ENCODE measurements around the gene KIAA0930.
"Not testable (repeated sequence)": the region's sequence is repeated elsewhere in the genome, so short reads cannot be mapped to it uniquely, and the experiment has no call there.

The KIAA0930 gene

GRCh38 chr22:45199723-45200122 is 41.0 kb downstream of the KIAA0930 start:
- no peak for DNase-seq

DNA sequence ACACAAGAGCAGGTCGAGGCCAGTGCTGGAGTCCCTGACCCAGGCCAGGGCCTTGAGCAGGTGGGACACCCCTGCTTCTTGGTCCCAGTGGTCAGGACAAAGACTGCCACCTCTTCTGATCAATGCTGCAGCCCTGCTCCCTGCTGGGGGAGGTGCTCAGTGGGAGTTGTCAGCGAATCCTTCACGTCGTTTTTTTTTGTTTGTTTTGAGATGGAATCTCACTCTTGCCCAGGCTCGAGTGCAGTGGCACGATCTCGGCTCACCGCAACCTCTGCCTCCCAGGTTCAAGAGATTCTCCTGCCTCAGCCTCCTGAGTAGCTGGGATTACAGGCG is 42.3 kb downstream of the KIAA0930 start:
- no peak for DNase-seq

- no peak for DNase-seq
Measured at GRCh38 chr22:45197606-45198462, 42.9 kb downstream of the KIAA0930 start.

- no peak for DNase-seq
Measured at GRCh38 chr22:45196926-45197605, 43.6 kb downstream of the KIAA0930 start.

GRCh38 chr22:45196308-45196707 is 44.4 kb downstream of the KIAA0930 start:
- no peak for DNase-seq

- DNase-seq = no peak
Measured at GRCh38 chr22:45195616-45196015, 45.1 kb downstream of the KIAA0930 start.

DNA sequence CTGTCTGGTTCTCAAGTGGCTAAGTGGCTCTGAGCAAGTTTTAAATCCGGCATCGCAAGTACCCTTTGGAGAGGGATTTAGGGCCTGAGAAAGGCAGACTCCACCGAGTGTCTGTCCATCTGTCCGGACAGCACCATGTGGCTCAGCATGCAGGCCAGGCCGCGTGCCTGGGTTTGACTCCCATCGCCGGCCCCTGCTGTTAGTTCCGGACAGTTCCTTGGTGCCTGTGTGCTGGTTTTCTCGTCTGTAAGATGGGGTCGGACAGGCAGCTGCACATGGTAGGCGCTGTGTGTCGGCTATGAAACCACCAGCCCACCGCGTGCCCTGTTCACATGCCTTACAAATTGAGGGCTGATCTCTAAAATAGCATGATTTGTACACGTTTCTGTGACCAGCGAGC is 46.0 kb downstream of the KIAA0930 start:
- DNase-seq = no peak

- DNase-seq = no peak
Measured at GRCh38 chr22:45192701-45193187, 48.0 kb downstream of the KIAA0930 start.

DNA sequence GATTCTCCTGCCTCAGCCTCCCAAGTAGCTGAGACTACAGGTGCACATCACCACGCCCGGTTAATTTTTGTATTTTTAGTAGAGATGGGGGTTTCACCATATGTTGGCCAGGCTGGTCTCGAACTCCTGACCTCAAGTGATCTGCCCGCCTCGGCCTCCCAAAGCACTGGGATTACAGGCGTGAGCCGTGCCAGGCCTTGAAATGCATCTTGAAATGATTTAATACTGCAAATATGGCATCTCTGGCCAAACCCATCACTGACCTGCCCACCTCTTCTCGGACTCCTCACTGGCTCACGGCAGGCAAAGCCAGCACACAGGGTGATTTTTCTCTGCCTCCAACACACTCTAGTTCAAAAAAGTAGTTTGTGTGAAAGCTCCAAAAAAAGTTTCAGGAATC is 48.9 kb downstream of the KIAA0930 start:
- DNase-seq = not testable (repeated sequence)

DNA sequence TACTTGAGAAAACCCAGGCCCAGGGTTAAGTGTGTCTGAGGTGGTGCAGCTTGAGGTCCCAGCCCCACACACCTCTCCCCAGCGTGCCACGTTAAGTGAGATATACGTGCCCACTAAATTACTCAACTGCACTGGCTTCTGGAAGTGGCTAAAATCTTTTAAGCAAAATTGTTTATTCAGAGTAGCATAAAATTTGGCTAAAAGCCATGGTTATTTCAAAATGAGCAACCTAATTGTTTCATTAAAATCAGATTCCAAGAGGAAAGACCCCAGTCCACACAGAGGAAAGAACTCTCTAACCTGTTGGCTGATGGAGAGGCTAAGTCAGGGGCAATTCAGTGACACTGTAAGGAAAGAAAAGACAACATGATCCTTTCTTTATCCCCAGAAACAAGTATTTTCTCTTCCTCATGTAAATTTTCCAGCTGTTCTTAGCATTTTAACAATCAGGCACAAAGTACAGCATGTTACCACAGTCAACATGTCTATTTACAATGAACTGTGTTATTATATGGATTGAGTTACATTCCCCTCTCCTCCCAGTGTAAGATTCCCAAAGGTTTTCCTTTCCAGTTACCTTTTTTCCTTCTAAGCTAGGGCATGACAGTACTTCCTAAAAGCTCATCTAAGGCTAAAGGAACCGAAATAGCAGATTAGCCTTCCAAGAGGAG is 50.4 kb downstream of the KIAA0930 start:
- DNase-seq = no peak

DNA sequence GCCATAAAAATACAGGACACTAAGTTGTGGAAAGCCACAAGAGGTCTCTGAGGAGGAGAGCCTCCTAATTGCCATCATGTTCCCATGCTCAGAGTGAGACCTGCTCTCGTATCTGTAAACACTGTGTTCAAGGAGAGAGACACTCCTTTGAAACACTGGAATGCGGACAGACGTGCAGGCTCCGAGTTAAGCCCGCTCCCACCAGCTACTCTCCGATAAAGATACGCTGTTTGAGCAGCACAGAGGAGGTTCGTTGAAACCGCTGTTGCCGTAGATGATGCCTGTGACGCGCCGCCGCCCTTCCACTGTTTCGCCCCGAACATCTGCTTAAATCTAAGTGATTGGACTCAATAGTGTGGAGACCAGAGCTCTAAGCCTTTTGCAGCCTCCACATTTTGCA is 51.9 kb downstream of the KIAA0930 start:
- DNase-seq = no peak

- DNase-seq = no peak
Measured at GRCh38 chr22:45187891-45188290, 52.8 kb downstream of the KIAA0930 start.

- no peak for DNase-seq
Measured at GRCh38 chr22:45185718-45186514, 54.8 kb downstream of the KIAA0930 start.

GRCh38 chr22:45183974-45184373 is 56.7 kb downstream of the KIAA0930 start:
- DNase-seq = no peak

- no peak for DNase-seq
Measured at GRCh38 chr22:45181766-45182165, 58.9 kb downstream of the KIAA0930 start.

DNA sequence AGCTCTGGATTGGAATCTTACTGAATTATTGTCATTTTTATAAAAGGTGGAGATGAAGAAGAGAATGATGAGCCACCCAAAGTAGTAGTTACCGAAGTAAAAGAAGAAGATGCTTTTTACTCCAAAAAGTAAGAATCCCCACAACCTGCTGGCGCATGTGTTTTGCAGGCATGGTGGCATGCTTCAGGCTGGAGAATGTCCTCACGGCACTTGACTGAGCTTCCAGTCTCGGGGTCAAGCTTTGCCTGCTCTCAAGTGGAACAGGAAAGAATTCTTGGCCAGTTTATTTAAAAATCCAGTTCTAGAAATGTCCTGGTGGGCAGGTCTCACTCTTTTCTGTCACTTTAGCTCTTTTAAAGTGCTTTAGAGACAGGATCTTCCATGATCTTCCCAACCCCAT is 59.5 kb downstream of the KIAA0930 start:
- DNase-seq = no peak

DNA sequence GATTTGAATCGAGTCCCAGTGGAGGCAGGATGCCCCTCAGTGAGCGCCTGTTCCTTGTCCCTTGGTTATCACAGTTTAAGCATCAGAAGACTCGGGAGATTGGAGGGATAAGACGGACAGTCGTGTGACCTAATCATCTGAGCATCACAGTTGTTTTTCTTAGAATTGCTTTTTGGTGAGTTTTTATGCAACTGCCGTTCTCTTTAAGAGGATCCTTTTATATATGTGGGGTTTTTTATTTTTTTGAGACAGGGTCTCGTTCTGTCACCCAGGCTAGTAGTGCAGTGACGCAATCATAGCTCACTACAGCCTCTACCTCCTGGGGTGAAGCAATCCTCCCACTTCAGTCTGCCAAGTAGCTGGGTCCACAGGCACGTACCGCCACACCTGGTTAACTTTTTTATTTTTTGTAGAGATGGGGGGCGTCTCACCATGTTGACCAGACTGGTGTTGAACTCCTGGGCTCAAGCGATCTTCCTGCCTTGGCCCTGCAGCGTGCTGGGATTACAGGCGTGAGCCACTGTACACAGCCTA is 60.5 kb downstream of the KIAA0930 start:
- DNase-seq = no peak

DNA sequence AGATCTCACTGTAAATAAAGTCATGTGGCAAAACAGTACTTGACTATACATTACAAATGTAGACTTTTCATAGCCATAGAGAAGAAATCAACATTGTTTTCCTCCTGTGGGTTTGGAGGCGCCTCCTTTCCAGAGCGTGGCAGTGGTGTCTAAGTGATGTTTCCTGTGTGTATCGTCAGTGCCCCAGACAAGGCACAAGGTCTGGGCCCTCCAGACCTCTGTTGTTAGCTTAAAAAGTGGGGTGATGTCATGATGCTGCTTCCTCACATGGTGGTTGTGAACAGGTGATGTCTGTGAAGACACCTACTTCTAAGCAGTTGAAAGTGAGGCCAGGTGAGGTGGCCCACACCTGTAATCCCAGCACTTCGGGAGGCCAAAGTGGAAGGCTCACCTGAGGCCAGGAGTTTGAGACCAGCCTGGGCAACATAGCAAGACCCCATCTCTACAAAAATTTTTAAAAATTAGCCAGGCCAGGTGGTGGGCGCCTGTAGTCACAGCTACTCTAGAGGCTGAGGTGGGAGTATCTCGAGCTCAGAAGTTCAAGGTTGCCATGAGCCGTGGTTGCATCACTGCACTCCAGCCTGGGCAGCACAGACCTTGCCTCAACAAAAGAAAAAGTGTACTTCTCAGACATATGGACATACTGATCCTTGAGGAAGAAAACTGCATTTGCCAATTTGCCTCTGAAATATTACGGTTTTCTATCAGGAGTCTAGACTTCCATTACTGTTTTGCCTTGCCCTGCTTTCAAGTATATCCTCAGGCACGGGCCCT is 61.2 kb downstream of the KIAA0930 start:
- DNase-seq = no peak

- no peak for DNase-seq
Measured at GRCh38 chr22:45172881-45173585, 67.7 kb downstream of the KIAA0930 start.

DNA sequence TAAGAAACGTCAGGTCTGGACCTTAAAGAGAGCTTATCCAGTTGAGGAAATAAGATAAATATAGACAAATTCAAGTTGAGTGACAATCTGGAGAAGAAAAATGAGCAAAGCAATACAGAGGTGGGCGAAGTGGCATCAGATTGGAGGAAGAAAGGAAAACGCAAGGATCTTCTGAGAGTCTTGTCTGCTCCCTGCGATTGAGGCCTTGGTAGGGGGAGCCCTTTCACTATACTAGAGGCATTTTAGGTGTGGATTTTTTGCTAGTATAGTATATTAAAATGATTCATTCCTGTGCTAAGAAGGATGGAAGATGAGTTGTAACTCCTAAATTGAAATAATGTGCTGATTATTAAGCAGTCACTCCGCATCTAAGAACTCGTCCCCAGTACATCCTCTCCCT is 68.9 kb downstream of the KIAA0930 start:
- DNase-seq = no peak

Measured in NCI-H187 treated with DMSO at 0.1 percent for 48 hours (cell line).